Measurements from ENCODE around the gene PTGR3. TPM values are rescaled to one million over a fixed set of nuclear protein-coding genes. Genes with fewer than 3 reads are reported as not detected.

PTGR3 gene
- total RNA-seq, 1 experiment from 2014 or later: 13.8 TPM

- ATAC-seq: no peak
- Mint-ChIP-seq H3K36me3 (no peaks in the 10 kb centered on the region), H3K4me3 (peak overlapping the region; percentile 83), H3K4me1 (peaks cover 56% of the 10 kb centered on the region), H3K27me3 (ENCODE audit: low read depth) (peaks cover 81% of the 10 kb centered on the region), H3K27ac (no peak overlapping the region), H3K9me3 (no peaks in the 10 kb centered on the region)
- CTCF ChIA-PET: no interaction called here
- TF ChIP-seq TEAD4 (CRISPR knock-in tag; IDR thresholded peaks at IDR 0.05) (no peak), ZNF425 (CRISPR knock-in tag; conservative IDR thresholded peaks at IDR 0.05) (no peak), ZNF219 (CRISPR knock-in tag; IDR thresholded peaks at IDR 0.05; ENCODE audit: borderline replicate concordance) (no peak), E2F1 (CRISPR knock-in tag; IDR thresholded peaks at IDR 0.05) (no peak), ZBTB21 (CRISPR knock-in tag; IDR thresholded peaks at IDR 0.05; ENCODE audit: borderline replicate concordance) (no peak), JUN (CRISPR knock-in tag; IDR thresholded peaks at IDR 0.05) (no peak), SP1 (CRISPR knock-in tag; conservative IDR thresholded peaks at IDR 0.05) (no peak), ESRRA (CRISPR knock-in tag; IDR thresholded peaks at IDR 0.05; ENCODE audit: borderline replicate concordance) (no peak), HMGA2 (CRISPR knock-in tag; IDR thresholded peaks at IDR 0.05) (no peak), ZSCAN18 (CRISPR knock-in tag; IDR thresholded peaks at IDR 0.05) (no peak), NFYB (CRISPR knock-in tag; conservative IDR thresholded peaks at IDR 0.05; ENCODE audit: low read depth) (no peak), ATF1 (CRISPR knock-in tag; IDR thresholded peaks at IDR 0.05) (no peak), ATF6 (CRISPR knock-in tag; IDR thresholded peaks at IDR 0.05) (no peak), ZNF532 (CRISPR knock-in tag; IDR thresholded peaks at IDR 0.05; ENCODE audit: borderline replicate concordance) (no peak), ZNF396 (CRISPR knock-in tag; IDR thresholded peaks at IDR 0.05; ENCODE audit: borderline replicate concordance) (no peak), GTF2I (CRISPR knock-in tag; conservative IDR thresholded peaks at IDR 0.05) (no peak)
- POLR2A ChIA-PET: no interaction called here
- DNase-seq (ENCODE audit: low spot score): no peak
Observed at GRCh38 chr18:75207310-75208154, 1.4 kb downstream of the PTGR3 start.

All from WTC11 (cell line).